Measurements from ENCODE around the gene TUBGCP6.

DNA sequence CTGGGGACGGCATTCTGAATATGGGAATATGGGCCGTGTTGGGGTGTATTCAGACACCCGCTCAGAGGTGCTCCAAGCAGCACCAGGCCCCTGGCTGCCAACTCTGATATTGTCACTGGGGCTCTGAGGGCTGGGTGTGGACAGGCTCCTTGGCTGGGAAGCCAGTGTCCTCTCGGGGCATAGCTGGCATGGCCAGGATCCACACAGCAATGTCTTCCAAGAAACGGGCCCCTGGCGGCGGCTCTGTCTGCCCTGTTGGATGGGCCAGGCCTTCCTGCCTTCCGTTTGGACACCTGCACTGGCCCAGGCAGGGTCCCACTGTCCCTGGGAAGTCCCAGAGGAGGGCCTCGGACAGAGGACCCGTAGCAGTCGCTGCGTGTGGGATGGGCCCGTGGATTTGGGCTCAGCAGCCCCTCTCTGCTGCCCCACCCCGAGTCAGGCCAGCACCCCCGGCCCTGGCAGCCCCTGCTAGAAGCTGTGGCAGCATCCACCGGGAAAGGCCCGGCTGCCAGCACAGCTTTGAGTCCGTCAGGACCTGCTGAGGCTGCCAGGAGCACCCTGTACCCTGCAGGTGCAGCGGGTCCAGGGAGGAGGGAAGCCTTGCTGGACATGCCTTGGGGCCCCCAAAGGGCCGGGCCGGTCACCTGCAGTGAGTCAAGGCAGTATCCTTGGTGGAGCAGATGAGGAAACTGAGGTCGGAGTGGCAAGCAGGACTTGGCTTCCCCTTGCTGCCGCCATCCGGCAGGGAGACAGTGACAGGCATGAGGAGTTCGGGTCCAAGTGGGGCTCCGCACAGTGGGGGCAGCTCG, 70.2 kb downstream of the TUBGCP6 start:
- TF ChIP-seq, protein P1, sequence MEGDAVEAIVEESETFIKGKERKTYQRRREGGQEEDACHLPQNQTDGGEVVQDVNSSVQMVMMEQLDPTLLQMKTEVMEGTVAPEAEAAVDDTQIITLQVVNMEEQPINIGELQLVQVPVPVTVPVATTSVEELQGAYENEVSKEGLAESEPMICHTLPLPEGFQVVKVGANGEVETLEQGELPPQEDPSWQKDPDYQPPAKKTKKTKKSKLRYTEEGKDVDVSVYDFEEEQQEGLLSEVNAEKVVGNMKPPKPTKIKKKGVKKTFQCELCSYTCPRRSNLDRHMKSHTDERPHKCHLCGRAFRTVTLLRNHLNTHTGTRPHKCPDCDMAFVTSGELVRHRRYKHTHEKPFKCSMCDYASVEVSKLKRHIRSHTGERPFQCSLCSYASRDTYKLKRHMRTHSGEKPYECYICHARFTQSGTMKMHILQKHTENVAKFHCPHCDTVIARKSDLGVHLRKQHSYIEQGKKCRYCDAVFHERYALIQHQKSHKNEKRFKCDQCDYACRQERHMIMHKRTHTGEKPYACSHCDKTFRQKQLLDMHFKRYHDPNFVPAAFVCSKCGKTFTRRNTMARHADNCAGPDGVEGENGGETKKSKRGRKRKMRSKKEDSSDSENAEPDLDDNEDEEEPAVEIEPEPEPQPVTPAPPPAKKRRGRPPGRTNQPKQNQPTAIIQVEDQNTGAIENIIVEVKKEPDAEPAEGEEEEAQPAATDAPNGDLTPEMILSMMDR (IDR thresholded peaks at IDR 0.05) = no peak
- no peak for TF ChIP-seq POLR2A (IDR thresholded peaks at IDR 0.05)

Measured in heart left ventricle (tissue), 13 donors.